ENCODE results near the gene TARBP2.

DNA sequence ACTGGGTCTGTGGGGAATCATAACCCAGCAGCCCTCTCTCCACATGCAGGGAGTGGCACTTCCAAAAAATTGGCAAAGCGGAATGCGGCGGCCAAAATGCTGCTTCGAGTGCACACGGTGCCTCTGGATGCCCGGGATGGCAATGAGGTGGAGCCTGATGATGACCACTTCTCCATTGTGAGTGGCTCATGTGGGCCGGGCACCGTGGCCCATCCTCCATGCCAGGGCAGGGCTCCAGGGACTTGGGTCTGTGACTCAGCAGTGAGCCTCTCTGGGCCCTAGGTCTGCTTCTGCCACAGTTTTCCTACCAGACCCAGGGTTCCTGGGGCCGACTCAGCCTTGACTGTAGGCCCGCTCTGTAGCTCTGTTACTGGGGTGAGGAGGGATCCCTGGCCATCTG is 4.0 kb downstream of the TARBP2 start:
- TF ChIP-seq, protein P1, sequence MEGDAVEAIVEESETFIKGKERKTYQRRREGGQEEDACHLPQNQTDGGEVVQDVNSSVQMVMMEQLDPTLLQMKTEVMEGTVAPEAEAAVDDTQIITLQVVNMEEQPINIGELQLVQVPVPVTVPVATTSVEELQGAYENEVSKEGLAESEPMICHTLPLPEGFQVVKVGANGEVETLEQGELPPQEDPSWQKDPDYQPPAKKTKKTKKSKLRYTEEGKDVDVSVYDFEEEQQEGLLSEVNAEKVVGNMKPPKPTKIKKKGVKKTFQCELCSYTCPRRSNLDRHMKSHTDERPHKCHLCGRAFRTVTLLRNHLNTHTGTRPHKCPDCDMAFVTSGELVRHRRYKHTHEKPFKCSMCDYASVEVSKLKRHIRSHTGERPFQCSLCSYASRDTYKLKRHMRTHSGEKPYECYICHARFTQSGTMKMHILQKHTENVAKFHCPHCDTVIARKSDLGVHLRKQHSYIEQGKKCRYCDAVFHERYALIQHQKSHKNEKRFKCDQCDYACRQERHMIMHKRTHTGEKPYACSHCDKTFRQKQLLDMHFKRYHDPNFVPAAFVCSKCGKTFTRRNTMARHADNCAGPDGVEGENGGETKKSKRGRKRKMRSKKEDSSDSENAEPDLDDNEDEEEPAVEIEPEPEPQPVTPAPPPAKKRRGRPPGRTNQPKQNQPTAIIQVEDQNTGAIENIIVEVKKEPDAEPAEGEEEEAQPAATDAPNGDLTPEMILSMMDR (IDR thresholded peaks at IDR 0.05): no peak
- TF ChIP-seq POLR2A (IDR thresholded peaks at IDR 0.05): no peak
- TF ChIP-seq EP300 (IDR thresholded peaks at IDR 0.05): no peak
